Neural cell (in vitro differentiated cells): ENCODE results near the gene NKAIN4. TPM values are rescaled to one million over a fixed set of nuclear protein-coding genes. Genes with fewer than 3 reads are reported as not detected.
A peak's percentile ranks its signal among the peaks of the same experiment; 100 is the strongest.
"Not testable (repeated sequence)": the region's sequence is repeated elsewhere in the genome, so short reads cannot be mapped to it uniquely, and the experiment has no call there.

Source experiments
- H2AFZ ChIP-seq: fragments of 200-600, 300-800 bp; sonication (generic), shearing (Covaris generic); 2 replicates; pipeline ENCODE4 v1.6.0; 2014; ENCODE audit warnings: low read depth, mild to moderate bottlenecking, antibody characterized with exemption, low read length, moderate library complexity
- H3F3A ChIP-seq: fragments of 200-600 bp; shearing (Covaris generic); 2 replicates; pipeline ENCODE4 v1.6.1; 2016; ENCODE audit warnings: mild to moderate bottlenecking, moderate library complexity, mixed read lengths, antibody characterized with exemption, low read length; ENCODE audit not compliant: insufficient read depth, poor library complexity, severe bottlenecking
- H3K27ac ChIP-seq: fragments of 200-600, 300-800 bp; sonication (generic), shearing (Covaris generic); 2 replicates; pipeline ENCODE4 v1.5.1; 2014; ENCODE audit warnings: mild to moderate bottlenecking, low read length, moderate library complexity
- H3K27me3 ChIP-seq: fragments of 300-800, 200-600 bp; sonication (generic), shearing (Covaris generic); 2 replicates; pipeline ENCODE4 v1.6.0; 2014; ENCODE audit warnings: mild to moderate bottlenecking, low read depth, low read length, moderate library complexity; ENCODE audit not compliant: insufficient read depth
- H3K36me3 ChIP-seq: fragments of 300-800, 200-600 bp; sonication (generic), shearing (Covaris generic); 2 replicates; pipeline ENCODE4 v1.5.1; 2014; ENCODE audit warnings: mild to moderate bottlenecking, antibody characterized with exemption, low read length, moderate library complexity; ENCODE audit not compliant: insufficient read depth
- H3K4me2 ChIP-seq: fragments of 300-800, 200-600 bp; sonication (generic), shearing (Covaris generic); 2 replicates; pipeline ENCODE4 v1.6.0; 2014; ENCODE audit warnings: mild to moderate bottlenecking, low read length
- H3K4me3 ChIP-seq: fragments of 300-800, 200-600 bp; sonication (generic), shearing (Covaris generic); 2 replicates; pipeline ENCODE4 v1.5.1; 2014; ENCODE audit warnings: mild to moderate bottlenecking, low read length, moderate library complexity
- H3K79me2 ChIP-seq: fragments of 200-600 bp; shearing (Covaris generic); replicated peaks from 2 replicates; pipeline ENCODE4 v1.6.0; 2014; ENCODE audit warnings: mild to moderate bottlenecking, low read length, moderate library complexity; ENCODE audit not compliant: insufficient read depth
- H3K9ac ChIP-seq: fragments of 300-800, 200-600 bp; sonication (generic), shearing (Covaris generic); 2 replicates; pipeline ENCODE4 v1.6.1; 2016; ENCODE audit warnings: mild to moderate bottlenecking, low read length, mixed read lengths
- H3K9me2 ChIP-seq: fragments of 200-600 bp; shearing (Covaris generic); 2 replicates; pipeline ENCODE4 v1.6.1; 2016; ENCODE audit warnings: mild to moderate bottlenecking, low read length, mixed read lengths; ENCODE audit not compliant: insufficient read depth
- H3K9me3 ChIP-seq: fragments of 200-600, 300-800 bp; sonication (generic), shearing (Covaris generic); 2 replicates; pipeline ENCODE4 v1.6.1; 2016; ENCODE audit warnings: mild to moderate bottlenecking, mixed run types, low read length, moderate library complexity, mixed read lengths
- H4K20me1 ChIP-seq: fragments of 200-600 bp; shearing (Covaris generic); 2 replicates; pipeline ENCODE4 v1.6.1; 2016; ENCODE audit warnings: mild to moderate bottlenecking, mixed run types; ENCODE audit not compliant: insufficient read depth
- CTCF ChIP-seq: fragments of 450-650 bp; IDR thresholded peaks from 2 replicates; pipeline ENCODE4 v1.5.1; 2014; ENCODE audit warnings: antibody characterized with exemption, mild to moderate bottlenecking, moderate library complexity; ENCODE audit not compliant: poor library complexity, severe bottlenecking
- EP300 ChIP-seq: fragments of 450-650 bp; conservative IDR thresholded peaks from 2 replicates; pipeline ENCODE4 v1.6.1; 2014; ENCODE audit warnings: antibody characterized with exemption, mild to moderate bottlenecking, moderate library complexity; ENCODE audit not compliant: poor library complexity, severe bottlenecking
- EZH2 ChIP-seq: fragments of 200-600, 300-800 bp; shearing (Covaris generic), sonication (generic); IDR thresholded peaks from 2 replicates; pipeline ENCODE4 v1.6.1; 2014; ENCODE audit warnings: antibody characterized with exemption, low read length, borderline replicate concordance, mild to moderate bottlenecking; ENCODE audit not compliant: insufficient read depth, poor library complexity, severe bottlenecking
- MXI1 ChIP-seq: fragments of 450-650 bp; conservative IDR thresholded peaks from 2 replicates; pipeline ENCODE4 v1.6.1; 2014; ENCODE audit warnings: antibody characterized with exemption, mild to moderate bottlenecking; ENCODE audit not compliant: poor library complexity, severe bottlenecking
- POLR2AphosphoS5 ChIP-seq: IDR thresholded peaks from 2 replicates; pipeline ENCODE4 v1.6.1; 2012
- RAD21 ChIP-seq: fragments of 450-650 bp; conservative IDR thresholded peaks from 2 replicates; pipeline ENCODE4 v1.6.1; 2014; ENCODE audit warnings: antibody characterized with exemption, mild to moderate bottlenecking, moderate library complexity
- SMC3 ChIP-seq: fragments of 450-650 bp; conservative IDR thresholded peaks from 2 replicates; pipeline ENCODE4 v1.6.1; 2014; ENCODE audit warnings: antibody characterized with exemption, mild to moderate bottlenecking, moderate library complexity; ENCODE audit not compliant: poor library complexity
- TAF1 ChIP-seq: IDR thresholded peaks from 2 replicates; pipeline ENCODE4 v1.6.1; 2012; ENCODE audit warnings: low read depth
- polyA plus RNA-seq: library from polyadenylated mRNA; depleted of rRNA; stranded (reverse); fragments of >200 nt; gene quantifications from 2 replicates; pipeline ENCODE4 v1.2.3, GENCODE V29; 2014
- TF ChIP-seq, protein P1 (sequence below): IDR thresholded peaks from 2 replicates; pipeline ENCODE4 v1.6.1; 2012; ENCODE audit warnings: borderline replicate concordance

NKAIN4 gene
- polyA plus RNA-seq, 1 donor from 2014 or later = 11.2 TPM

- TF ChIP-seq CTCF (peak; percentile 85), EZH2 (no peak), MXI1 (no peak), SMC3 (peak; percentile 81), POLR2AphosphoS5 (no peak), TAF1 (no peak), RAD21 (peak; percentile 78), EP300 (no peak)
- TF ChIP-seq, protein P1, sequence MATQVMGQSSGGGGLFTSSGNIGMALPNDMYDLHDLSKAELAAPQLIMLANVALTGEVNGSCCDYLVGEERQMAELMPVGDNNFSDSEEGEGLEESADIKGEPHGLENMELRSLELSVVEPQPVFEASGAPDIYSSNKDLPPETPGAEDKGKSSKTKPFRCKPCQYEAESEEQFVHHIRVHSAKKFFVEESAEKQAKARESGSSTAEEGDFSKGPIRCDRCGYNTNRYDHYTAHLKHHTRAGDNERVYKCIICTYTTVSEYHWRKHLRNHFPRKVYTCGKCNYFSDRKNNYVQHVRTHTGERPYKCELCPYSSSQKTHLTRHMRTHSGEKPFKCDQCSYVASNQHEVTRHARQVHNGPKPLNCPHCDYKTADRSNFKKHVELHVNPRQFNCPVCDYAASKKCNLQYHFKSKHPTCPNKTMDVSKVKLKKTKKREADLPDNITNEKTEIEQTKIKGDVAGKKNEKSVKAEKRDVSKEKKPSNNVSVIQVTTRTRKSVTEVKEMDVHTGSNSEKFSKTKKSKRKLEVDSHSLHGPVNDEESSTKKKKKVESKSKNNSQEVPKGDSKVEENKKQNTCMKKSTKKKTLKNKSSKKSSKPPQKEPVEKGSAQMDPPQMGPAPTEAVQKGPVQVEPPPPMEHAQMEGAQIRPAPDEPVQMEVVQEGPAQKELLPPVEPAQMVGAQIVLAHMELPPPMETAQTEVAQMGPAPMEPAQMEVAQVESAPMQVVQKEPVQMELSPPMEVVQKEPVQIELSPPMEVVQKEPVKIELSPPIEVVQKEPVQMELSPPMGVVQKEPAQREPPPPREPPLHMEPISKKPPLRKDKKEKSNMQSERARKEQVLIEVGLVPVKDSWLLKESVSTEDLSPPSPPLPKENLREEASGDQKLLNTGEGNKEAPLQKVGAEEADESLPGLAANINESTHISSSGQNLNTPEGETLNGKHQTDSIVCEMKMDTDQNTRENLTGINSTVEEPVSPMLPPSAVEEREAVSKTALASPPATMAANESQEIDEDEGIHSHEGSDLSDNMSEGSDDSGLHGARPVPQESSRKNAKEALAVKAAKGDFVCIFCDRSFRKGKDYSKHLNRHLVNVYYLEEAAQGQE = no peak
- Histone ChIP-seq H3K9me3 (no peaks in the 10 kb centered on the region), H3K9me2 (no peaks in the 10 kb centered on the region), H3K4me2 (no peak overlapping the region), H3F3A (no peaks in the 10 kb centered on the region), H3K27me3 (no peaks in the 10 kb centered on the region), H3K27ac (no peak overlapping the region), H2AFZ (no peak overlapping the region), H3K36me3 (no peaks in the 10 kb centered on the region), H3K4me3 (no peak overlapping the region), H3K9ac (no peak overlapping the region), H3K79me2 (no peaks in the 10 kb centered on the region), H4K20me1 (no peaks in the 10 kb centered on the region)
Measured at GRCh38 chr20:63223121-63223825, 31.0 kb downstream of the NKAIN4 start.

DNA sequence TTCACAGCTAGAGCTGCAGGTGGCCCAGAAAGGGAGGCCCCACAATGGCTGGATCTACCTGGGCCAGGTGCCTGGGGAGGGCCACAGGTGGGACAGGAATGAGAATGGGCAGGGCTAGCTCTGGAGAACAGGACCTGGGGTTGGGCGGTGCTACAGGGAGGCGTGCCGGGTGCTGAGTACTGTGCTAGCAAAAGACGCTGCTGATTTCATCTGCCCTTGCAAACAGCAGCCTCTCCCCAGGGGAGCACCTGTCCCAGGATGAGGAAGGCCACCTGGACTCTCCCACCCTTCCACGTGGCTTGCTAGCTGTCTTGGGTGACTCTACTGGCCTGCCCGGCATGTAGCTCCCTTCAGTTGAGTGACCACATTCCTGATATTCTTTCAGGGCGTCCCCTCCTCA is 31.7 kb downstream of the NKAIN4 start:
- Histone ChIP-seq H3K9ac (no peak overlapping the region), H4K20me1 (no peaks in the 10 kb centered on the region), H3K9me3 (no peaks in the 10 kb centered on the region), H3K4me3 (no peak overlapping the region), H3K79me2 (no peaks in the 10 kb centered on the region), H3F3A (no peaks in the 10 kb centered on the region), H3K27me3 (no peaks in the 10 kb centered on the region), H2AFZ (no peak overlapping the region), H3K4me2 (no peak overlapping the region), H3K36me3 (no peaks in the 10 kb centered on the region), H3K9me2 (no peaks in the 10 kb centered on the region), H3K27ac (no peak overlapping the region)
- TF ChIP-seq SMC3 (no peak), EZH2 (no peak), TAF1 (no peak)

DNA sequence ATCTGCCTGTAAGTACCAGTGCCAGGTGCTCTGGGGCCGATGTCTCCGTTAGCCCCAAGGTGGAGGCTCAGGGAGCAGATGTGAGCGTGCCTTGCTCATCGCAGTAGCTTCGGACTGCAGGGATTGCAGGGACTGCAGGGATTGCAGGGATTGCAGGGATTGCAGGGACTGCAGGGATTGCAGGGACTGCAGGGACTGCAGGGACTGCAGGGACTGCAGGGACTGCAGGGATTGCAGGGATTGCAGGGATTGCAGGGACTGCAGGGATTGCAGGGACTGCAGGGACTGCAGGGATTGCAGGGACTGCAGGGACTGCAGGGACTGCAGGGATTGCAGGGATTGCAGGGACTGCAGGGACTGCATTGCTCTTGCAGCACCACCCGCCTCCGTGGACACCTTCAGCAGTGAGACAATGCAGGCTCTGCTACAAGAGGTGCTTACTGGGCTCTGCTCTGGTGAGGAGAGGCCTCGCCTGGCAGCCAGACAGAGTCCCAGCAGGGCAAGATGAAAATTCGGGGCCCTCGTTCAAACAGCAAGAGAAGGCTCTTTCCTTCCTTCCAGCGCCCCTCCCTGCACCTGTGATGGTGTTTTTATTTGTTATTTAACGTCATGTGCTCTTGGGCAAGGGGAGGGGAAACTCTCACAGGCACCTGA is 32.7 kb downstream of the NKAIN4 start:
- H3K9me3 ChIP-seq, H3K9me2 ChIP-seq, H2AFZ ChIP-seq, H3K79me2 ChIP-seq, H3K4me3 ChIP-seq, H3K27ac ChIP-seq, H3K27me3 ChIP-seq, H4K20me1 ChIP-seq, H3K4me2 ChIP-seq, H3K36me3 ChIP-seq, H3K9ac ChIP-seq, H3F3A ChIP-seq: not testable (repeated sequence)
